HG02623 (cell line): ENCODE measurements around the gene ARL10.

Experiments used
- ATAC-seq: cut with Tn5 transposase; IDR thresholded peaks from one replicate; pipeline ENCODE4 v1.9.1; 2021; ENCODE audit warnings: moderate library complexity; ENCODE audit not compliant: unreplicated experiment

The ARL10 gene

GRCh38 chr5:176365351-176366231, at the start of gene ARL10:
Gene ARL10, plus strand, starts transcription at chr5:176365487. Its CDS starts 77 bp downstream, at chr5:176365564.
- no peak for ATAC-seq

- no peak for ATAC-seq
Observed at GRCh38 chr5:176317534-176318374, 47.5 kb upstream of the ARL10 start.

- no peak for ATAC-seq
Observed at GRCh38 chr5:176319827-176320554, 45.3 kb upstream of the ARL10 start.

GRCh38 chr5:176320577-176320976, 44.7 kb upstream of the ARL10 start:
- no peak for ATAC-seq

GRCh38 chr5:176334031-176334770, 31.1 kb upstream of the ARL10 start:
- no peak for ATAC-seq

GRCh38 chr5:176337913-176338312, 27.4 kb upstream of the ARL10 start:
- ATAC-seq = no peak

GRCh38 chr5:176339304-176339703, 26.0 kb upstream of the ARL10 start:
- ATAC-seq = no peak

GRCh38 chr5:176341325-176342157, 23.7 kb upstream of the ARL10 start:
- no peak for ATAC-seq

GRCh38 chr5:176342158-176342483, 23.2 kb upstream of the ARL10 start:
- no peak for ATAC-seq

GRCh38 chr5:176342766-176343458, 22.4 kb upstream of the ARL10 start:
- ATAC-seq = no peak

- ATAC-seq = no peak
Observed at GRCh38 chr5:176350416-176350815, 14.9 kb upstream of the ARL10 start.

GRCh38 chr5:176352116-176352878, 13.0 kb upstream of the ARL10 start:
- ATAC-seq = no peak

GRCh38 chr5:176353533-176353932, 11.8 kb upstream of the ARL10 start:
- ATAC-seq = no peak

- ATAC-seq = no peak
Observed at GRCh38 chr5:176355400-176356178, 9.7 kb upstream of the ARL10 start.

- ATAC-seq = no peak
Observed at GRCh38 chr5:176356179-176356566, 9.1 kb upstream of the ARL10 start.

- no peak for ATAC-seq
Observed at GRCh38 chr5:176359658-176360057, 5.6 kb upstream of the ARL10 start.

- no peak for ATAC-seq
Observed at GRCh38 chr5:176360894-176361436, 4.3 kb upstream of the ARL10 start.
